Measurements from ENCODE around the gene CRTAP.

GRCh38 chr3:33174095-33174494 lies 60.3 kb downstream of the CRTAP start:
- TF ChIP-seq CTCF (IDR thresholded peaks at IDR 0.05 in 4 of 5, conservative IDR thresholded peaks at IDR 0.05 in 1 of 5) (no peak), POLR2A (IDR thresholded peaks at IDR 0.05) (no peak)
